Measurements from ENCODE around the gene LILRA1.
"Not testable (repeated sequence)": the region's sequence is repeated elsewhere in the genome, so short reads cannot be mapped to it uniquely, and the experiment has no call there.

Gene LILRA1

GRCh38 chr19:54593445-54593844, at the start of gene LILRA1:
LILRA1 (plus strand) TSS chr19:54593632; CDS start chr19:54594245, 613 bp downstream.
- not testable (repeated sequence) for DNase-seq

GRCh38 chr19:54548806-54549205, 44.6 kb upstream of the LILRA1 start:
- no peak for DNase-seq

DNA sequence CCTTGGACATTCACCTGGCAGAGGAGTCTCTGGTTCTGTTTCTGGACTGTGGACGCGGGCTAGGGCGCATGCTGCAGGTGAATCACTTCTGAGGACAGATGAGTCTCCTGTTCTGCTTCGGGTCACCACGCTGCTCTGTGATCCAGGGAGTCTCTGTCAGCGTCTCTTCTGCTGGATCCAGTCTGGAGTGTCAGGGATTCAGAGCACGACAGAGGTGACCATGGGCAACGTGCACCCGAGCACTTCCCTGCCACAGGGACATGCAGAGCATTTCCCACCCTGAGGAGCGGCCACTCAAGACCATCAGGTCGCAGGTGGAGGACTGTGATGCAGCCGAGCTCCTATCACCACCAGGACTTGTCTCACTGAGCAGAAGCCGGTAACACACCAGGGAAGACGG, 44.2 kb upstream of the LILRA1 start:
- DNase-seq, result no peak

DNA sequence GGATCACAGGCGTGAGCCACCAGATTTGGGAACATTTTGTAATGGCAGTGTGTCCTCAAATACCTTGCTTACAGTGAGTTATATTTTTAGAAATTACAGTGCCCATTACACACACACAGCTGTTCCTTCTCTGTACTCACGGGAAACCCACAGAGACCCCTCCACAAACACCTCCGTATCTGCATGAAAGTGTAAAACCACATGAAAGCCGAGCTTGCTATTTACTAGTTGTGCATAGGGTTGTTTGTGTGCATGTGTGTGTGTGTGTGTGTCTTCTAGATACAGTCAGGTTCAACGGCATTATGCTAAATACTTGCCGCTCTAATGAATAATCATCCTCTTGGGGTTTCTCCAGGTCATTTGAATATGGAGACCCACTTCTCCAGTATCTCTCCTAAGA, 42.1 kb upstream of the LILRA1 start:
- DNase-seq, result no peak

- DNase-seq, result no peak
Observed at GRCh38 chr19:54551950-54552912, 41.2 kb upstream of the LILRA1 start.

- DNase-seq, result no peak
Observed at GRCh38 chr19:54552913-54553310, 40.5 kb upstream of the LILRA1 start.

DNA sequence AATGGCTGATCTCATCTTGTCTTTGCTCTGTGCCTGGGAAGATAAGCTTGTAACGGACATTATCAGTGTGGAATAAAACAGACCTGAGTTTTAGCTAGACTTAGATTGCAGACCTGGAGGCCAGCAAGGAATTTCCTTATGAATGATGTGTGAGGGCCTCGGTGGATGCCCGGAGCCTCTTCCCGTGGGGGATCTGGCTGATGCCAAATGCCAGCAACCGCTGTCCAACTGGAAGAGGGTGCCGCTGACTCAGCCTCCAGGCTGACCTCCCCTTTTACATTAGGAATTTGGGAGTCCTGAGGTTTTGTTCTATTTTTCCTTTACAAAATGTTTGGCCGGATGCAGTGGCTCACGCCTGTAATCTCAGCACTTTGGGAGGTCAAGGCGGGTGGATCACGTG, 39.4 kb upstream of the LILRA1 start:
- DNase-seq, result no peak

- DNase-seq, result no peak
Observed at GRCh38 chr19:54554896-54555295, 38.5 kb upstream of the LILRA1 start.

DNA sequence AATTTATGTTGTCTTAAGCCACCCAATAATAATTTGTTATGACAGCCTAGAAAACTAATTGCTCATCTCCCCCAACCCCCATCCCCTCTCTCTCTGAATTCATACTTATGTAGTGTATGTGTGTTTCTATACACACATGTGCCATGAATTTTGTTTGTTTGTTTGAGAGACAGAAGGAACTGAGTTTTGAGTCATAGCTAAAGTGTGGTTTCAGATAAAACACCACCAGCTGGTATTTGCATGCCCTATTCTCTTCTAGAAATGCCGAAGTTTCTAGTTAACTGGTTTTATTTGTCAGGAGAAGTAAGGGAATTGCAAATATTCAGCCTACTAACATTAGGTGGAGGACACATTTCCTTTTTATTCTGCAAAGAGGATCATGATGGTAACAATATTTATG, 37.2 kb upstream of the LILRA1 start:
- DNase-seq, result no peak

GRCh38 chr19:54558339-54558738, 35.1 kb upstream of the LILRA1 start:
- no peak for DNase-seq

GRCh38 chr19:54560881-54561385, 32.5 kb upstream of the LILRA1 start:
- no peak for DNase-seq

GRCh38 chr19:54561840-54562239, 31.6 kb upstream of the LILRA1 start:
- DNase-seq, result no peak

GRCh38 chr19:54563206-54563605, 30.2 kb upstream of the LILRA1 start:
- DNase-seq, result not testable (repeated sequence)

DNA sequence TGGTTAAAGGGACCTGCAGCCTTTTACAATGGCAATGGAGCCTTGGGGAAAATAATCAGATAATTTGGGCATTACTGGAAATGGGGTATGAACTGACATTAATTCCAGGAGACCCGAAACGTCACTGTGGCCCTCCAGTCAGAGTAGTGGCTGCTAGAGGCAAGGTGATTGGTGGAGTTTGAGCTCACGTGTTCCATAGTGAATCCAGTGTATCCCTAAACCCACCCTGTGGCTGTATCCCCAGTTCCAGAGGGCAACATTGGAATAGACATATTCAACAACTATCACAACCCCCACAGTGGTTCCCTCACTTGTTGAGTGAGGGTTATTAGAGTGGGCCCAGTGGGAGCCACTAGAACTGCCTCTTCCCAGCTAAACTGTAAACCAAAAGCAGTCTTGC, 23.1 kb upstream of the LILRA1 start:
- DNase-seq, result no peak

GRCh38 chr19:54571715-54572615, 21.5 kb upstream of the LILRA1 start:
- not testable (repeated sequence) for DNase-seq

GRCh38 chr19:54572696-54573311, 20.6 kb upstream of the LILRA1 start:
- no peak for DNase-seq

DNA sequence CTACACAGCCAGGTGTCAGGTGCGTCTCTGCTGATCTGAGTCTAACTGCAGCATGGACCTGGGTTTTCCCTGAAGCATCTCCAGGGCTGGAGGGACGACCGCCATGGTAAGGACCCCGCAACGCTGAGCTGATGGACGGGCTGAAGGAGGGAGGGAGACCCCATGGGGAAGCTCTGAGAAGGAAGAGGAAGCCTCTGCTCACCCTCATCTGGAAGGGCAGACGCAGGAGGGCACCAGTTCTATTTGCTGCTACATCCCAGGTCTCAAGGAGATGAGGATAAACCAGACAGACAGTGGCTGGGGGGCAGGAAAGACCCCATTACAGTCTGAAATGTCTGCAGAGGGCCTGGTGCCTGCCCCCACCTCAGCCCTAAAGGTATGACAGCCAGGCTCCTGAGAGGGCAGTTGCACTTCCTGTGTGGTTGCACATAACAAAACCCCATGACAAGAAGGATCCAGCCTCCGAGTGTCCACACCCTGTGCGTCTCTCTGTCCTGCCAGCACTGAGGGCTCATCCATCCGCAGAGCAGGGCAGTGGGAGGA, 20.0 kb upstream of the LILRA1 start, which contains the start of gene LILRA2:
Gene LILRA2, plus strand, starts transcription at position 461 of the 543 bp plus-strand sequence. CDS start 89 bp downstream, outside the sequence.
- no peak for DNase-seq

DNA sequence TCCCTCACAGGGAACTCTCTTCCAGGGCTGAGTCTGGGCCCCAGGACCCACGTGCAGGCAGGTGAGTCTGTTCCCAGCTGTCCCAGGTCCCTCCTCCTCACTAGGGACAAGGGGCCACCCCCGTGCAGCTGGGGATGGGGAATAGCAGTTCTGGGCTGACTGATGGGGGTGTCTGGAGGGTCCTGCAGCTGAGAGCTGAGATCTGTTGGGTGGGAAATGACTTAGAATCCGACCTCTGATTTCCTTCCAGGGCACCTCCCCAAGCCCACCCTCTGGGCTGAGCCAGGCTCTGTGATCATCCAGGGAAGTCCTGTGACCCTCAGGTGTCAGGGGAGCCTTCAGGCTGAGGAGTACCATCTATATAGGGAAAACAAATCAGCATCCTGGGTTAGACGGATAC, 19.4 kb upstream of the LILRA1 start:
- no peak for DNase-seq

DNA sequence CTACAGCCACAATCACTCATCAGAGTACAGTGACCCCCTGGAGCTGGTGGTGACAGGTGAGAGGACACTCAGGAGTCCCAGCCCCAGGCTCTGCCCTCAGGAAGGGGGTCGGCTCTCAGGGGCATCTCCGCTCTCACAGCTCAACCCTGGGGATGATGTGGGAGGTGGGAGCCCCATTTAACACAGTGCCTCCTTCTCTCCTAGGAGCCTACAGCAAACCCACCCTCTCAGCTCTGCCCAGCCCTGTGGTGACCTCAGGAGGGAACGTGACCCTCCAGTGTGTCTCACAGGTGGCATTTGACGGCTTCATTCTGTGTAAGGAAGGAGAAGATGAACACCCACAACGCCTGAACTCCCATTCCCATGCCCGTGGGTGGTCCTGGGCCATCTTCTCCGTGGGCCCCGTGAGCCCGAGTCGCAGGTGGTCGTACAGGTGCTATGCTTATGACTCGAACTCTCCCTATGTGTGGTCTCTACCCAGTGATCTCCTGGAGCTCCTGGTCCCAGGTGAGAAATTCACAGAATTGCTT, 18.8 kb upstream of the LILRA1 start:
- DNase-seq, result no peak

GRCh38 chr19:54575205-54575604, 18.2 kb upstream of the LILRA1 start:
- not testable (repeated sequence) for DNase-seq

DNA sequence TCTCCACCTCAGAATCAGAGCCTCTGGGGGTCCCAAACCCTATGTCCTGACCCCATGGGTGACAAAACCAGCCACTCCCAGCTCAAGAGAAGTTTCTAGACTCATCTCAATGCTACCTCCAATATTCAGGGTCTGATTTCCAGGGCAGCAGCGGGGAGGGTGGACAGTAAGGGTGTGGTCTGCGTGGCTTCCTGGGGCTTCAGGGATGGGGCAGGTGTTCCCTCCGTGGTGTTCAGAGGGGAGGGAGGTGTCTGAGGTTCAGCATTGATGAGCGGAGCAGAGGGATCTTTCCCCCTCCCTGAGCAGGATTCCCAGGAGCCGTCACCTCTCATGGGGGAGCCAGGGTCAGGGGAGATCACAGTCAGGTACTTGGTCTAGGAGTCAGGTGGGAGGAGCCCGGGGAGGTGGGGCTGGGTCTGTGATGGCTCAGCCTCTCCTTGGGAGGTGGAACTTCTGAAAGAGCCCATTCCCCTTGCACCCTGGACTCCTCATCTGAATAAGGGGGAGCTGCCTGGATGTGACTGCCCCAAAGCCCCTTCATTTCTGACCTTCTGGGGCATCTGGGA, 16.9 kb upstream of the LILRA1 start:
- no peak for DNase-seq

DNA sequence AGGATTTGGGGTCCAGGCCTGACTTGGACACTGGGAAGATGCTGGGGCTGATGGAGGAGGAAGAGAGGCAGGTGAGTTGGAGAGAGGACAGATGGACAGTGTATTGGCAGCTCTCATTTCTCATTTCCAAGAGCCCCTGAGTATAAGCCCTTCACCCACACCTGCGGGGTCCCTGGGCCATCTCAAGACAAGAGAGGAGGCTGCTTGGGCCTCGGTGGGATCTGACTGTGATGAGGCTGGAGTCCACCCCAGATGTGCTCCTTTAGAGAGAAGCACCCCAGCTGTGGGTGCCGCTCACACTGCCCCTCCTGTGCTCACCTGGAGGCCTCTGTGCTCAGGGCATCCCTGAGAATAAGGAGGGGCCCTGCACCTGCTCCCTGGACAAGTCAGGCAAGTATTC, 16.1 kb upstream of the LILRA1 start:
- no peak for DNase-seq
